Panc1 (cell line): ENCODE measurements around the gene TMEM100. TPM values are rescaled to one million over a fixed set of nuclear protein-coding genes. Genes with fewer than 3 reads are reported as not detected.

Experiments used
- ATAC-seq: fragments of 200-7000 bp; cut with Tn5 transposase; 2 replicates; pipeline ENCODE4 v1.9.1; 2020; ENCODE audit warnings: mild to moderate bottlenecking, moderate library complexity
- BruUV-seq: library from RNA; stranded (reverse); fragments of 400-500 nt; replicated peaks from 2 replicates; lab custom pipeline; 2021; lab: Mats Ljungman, UMichigan
- CTCF ChIA-PET: fragments of 300-600 bp; sonication (Branson Sonifier 250); formaldehyde crosslinking; loops from one replicate; lab custom pipeline; 2022; ENCODE audit warnings: antibody characterized with exemption; lab: Charles Lee
- POLR2A ChIA-PET: fragments of 300-600 bp; sonication (Branson Sonifier 250); formaldehyde crosslinking; loops from one replicate; lab custom pipeline; 2022; ENCODE audit warnings: antibody characterized with exemption; lab: Charles Lee
- DNase-seq: peaks from one replicate; pipeline ENCODE4 v3.0.0-alpha.2; 2010; ENCODE audit warnings: low read depth, low spot score
- H3K27ac ChIP-seq: 2 replicates; pipeline ENCODE4 v1.5.1; 2011; ENCODE audit warnings: mild to moderate bottlenecking, low read length, inconsistent platforms
- H3K27me3 ChIP-seq: fragments of 200-500 bp; sonication (Bioruptor generic); 2 replicates; pipeline ENCODE4 v1.6.0; 2014; ENCODE audit warnings: low read length, inconsistent platforms; ENCODE audit not compliant: control insufficient read depth, insufficient read depth
- H3K36me3 ChIP-seq: fragments of 200-500 bp; sonication (Bioruptor generic); 2 replicates; pipeline ENCODE4 v1.5.1; 2014; ENCODE audit warnings: inconsistent platforms, mild to moderate bottlenecking, low read length, moderate library complexity; ENCODE audit not compliant: control insufficient read depth, insufficient read depth
- H3K4me1 ChIP-seq: 2 replicates; pipeline ENCODE4 v1.5.1; 2011; ENCODE audit warnings: inconsistent platforms, mild to moderate bottlenecking, low read length, moderate library complexity; ENCODE audit not compliant: control insufficient read depth, insufficient read depth
- H3K4me3 ChIP-seq, 2 experiments: 2 replicates each; pipeline ENCODE4 v1.5.1; 2011 to 2012; ENCODE audit warnings: low read depth in 2 of 2, low read length in 2 of 2, mild to moderate bottlenecking in 2 of 2, inconsistent platforms in 1 of 2, moderate library complexity in 1 of 2
- H3K9me3 ChIP-seq: fragments of 200-500 bp; sonication (Bioruptor generic); 2 replicates; pipeline ENCODE4 v1.5.1; 2014; ENCODE audit warnings: low read depth, mild to moderate bottlenecking, inconsistent platforms, low read length, moderate library complexity; ENCODE audit not compliant: control insufficient read depth, insufficient read depth
- CTCF ChIP-seq: fragments of 450-650 bp; IDR thresholded peaks from 2 replicates; pipeline ENCODE4 v1.5.1; 2017; ENCODE audit warnings: mild to moderate bottlenecking
- POLR2AphosphoS5 ChIP-seq: IDR thresholded peaks from 2 replicates; pipeline ENCODE4 v1.6.1; 2012; ENCODE audit warnings: mild to moderate bottlenecking, low read depth, low read length, moderate library complexity
- REST ChIP-seq, 2 experiments: IDR thresholded peaks; 2 replicates each; pipeline ENCODE4 v1.6.1; 2011 to 2012; ENCODE audit warnings: low read depth in 2 of 2, control low read depth in 1 of 2, low read length in 1 of 2, mild to moderate bottlenecking in 1 of 2, moderate library complexity in 1 of 2; ENCODE audit not compliant: insufficient read depth in 1 of 2
- SIN3A ChIP-seq: IDR thresholded peaks from 2 replicates; pipeline ENCODE4 v1.6.1; 2012; ENCODE audit warnings: low read depth, mild to moderate bottlenecking, low read length, moderate library complexity, borderline replicate concordance; ENCODE audit not compliant: insufficient read depth
- TCF7L2 ChIP-seq: IDR thresholded peaks from 2 replicates; pipeline ENCODE4 v1.6.1; 2011; ENCODE audit warnings: mild to moderate bottlenecking, low read depth, low read length, inconsistent platforms
- in situ Hi-C: cut with HindIII; loops from 2 replicates; pipeline ENCODE4 v1.10.0; 2016; ENCODE audit warnings: low sequenced_read_pairs, low pct_unique_long_range_greater_than_20kb
- intact Hi-C: fragments of 100-400 bp; cut with micrococcal nuclease; formaldehyde crosslinking; loops from one replicate; pipeline ENCODE4 v1.10.0; 2022; ENCODE audit not compliant: unreplicated experiment
- total RNA-seq: library from RNA; stranded (reverse); gene quantifications from one replicate; pipeline ENCODE4 v1.2.1, GENCODE V29; 2021; ENCODE audit not compliant: unreplicated experiment

The TMEM100 gene
- total RNA-seq, 1 experiment from 2014 or later, result 0.10 TPM

- TF ChIP-seq TCF7L2, result peak; percentile 20; the same call in 1 of the 2 replicates
- no peak for TF ChIP-seq CTCF
- no peak for TF ChIP-seq REST (IDR thresholded peaks at IDR 0.05; ENCODE audit: insufficient read depth in 1 of 2, low read depth in 2 of 2, low read length in 1 of 2)
- TF ChIP-seq SIN3A, result no peak
- no peak for TF ChIP-seq POLR2AphosphoS5
- Histone ChIP-seq H3K36me3 (no peaks in the 10 kb centered on the region), H3K27ac (peak overlapping the region; percentile 75), H3K4me3 (peak overlapping the region; percentile 24 to 38), H3K27me3 (no peaks in the 10 kb centered on the region), H3K4me1 (peaks cover 29% of the 10 kb centered on the region), H3K9me3 (no peaks in the 10 kb centered on the region)
- BruUV-seq, result no TSS peak
- ChIA-PET CTCF (no interaction called here), POLR2A (interaction anchor here (0.5 kb wide), 1 partner anchor 305 kb away, joined by 3 read pairs; no protein-coding TSS in a partner anchor)
- in situ Hi-C loops (no loop called here), intact Hi-C loops (no loop called here)
- DNase-seq (no peak), ATAC-seq (peak; percentile 71)
Measured at GRCh38 chr17:55706808-55707773, 15.6 kb downstream of the TMEM100 start.

- intact Hi-C loops, result no loop called here
- ChIA-PET POLR2A (no interaction called here), CTCF (no interaction called here)
- Histone ChIP-seq H3K4me3 (no peak overlapping the region), H3K4me1 (peaks cover 29% of the 10 kb centered on the region), H3K9me3 (no peaks in the 10 kb centered on the region), H3K27me3 (no peaks in the 10 kb centered on the region), H3K36me3 (no peaks in the 10 kb centered on the region), H3K27ac (peak overlapping the region; percentile 75)
- no TSS peak for BruUV-seq
- TF ChIP-seq CTCF (no peak), SIN3A (no peak), TCF7L2 (no peak)
- ATAC-seq (peak; percentile 86), DNase-seq (peak; percentile 56)
- in situ Hi-C loops, result no loop called here
Measured at GRCh38 chr17:55705847-55706246, 16.8 kb downstream of the TMEM100 start.
